ENCODE measurements around the gene FAHD2A.
A peak's percentile ranks its signal among the peaks of the same experiment; 100 is the strongest.
"Not testable (repeated sequence)": the region's sequence is repeated elsewhere in the genome, so short reads cannot be mapped to it uniquely, and the experiment has no call there.

The FAHD2A gene

GRCh38 chr2:95399061-95399460 is 3.4 kb upstream of the FAHD2A start:
- TF ChIP-seq, protein P1, sequence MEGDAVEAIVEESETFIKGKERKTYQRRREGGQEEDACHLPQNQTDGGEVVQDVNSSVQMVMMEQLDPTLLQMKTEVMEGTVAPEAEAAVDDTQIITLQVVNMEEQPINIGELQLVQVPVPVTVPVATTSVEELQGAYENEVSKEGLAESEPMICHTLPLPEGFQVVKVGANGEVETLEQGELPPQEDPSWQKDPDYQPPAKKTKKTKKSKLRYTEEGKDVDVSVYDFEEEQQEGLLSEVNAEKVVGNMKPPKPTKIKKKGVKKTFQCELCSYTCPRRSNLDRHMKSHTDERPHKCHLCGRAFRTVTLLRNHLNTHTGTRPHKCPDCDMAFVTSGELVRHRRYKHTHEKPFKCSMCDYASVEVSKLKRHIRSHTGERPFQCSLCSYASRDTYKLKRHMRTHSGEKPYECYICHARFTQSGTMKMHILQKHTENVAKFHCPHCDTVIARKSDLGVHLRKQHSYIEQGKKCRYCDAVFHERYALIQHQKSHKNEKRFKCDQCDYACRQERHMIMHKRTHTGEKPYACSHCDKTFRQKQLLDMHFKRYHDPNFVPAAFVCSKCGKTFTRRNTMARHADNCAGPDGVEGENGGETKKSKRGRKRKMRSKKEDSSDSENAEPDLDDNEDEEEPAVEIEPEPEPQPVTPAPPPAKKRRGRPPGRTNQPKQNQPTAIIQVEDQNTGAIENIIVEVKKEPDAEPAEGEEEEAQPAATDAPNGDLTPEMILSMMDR (IDR thresholded peaks at IDR 0.05; ENCODE audit: borderline replicate concordance, control extremely low read depth, extremely low read depth, insufficient read depth, missing control alignments) = no peak
- no peak for DNase-seq (ENCODE audit: low spot score)
- in situ Hi-C loops (cut with MboI; ENCODE audit: low sequenced_read_pairs, unreplicated experiment) = no loop called here

DNA sequence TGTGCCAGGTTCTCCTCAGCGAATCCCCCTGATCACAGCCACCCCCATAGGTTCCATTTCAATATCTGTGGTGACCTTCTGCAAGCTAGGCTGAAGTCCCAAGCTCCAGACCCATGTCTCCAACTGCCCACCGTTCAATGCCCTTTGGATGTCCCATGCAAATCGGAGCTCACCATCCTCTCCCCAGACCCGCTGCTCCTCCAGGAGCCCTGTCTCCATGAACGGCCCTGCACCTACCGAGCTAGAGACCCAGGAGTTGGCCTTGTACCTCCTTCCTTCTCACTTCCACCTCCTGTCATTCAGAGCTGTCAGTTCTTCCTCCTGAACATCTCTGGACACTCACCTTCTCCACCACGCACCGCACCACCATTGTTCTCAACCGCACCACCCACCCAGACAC is 1.0 kb upstream of the FAHD2A start:
- TF ChIP-seq, protein P1 (IDR thresholded peaks at IDR 0.05; ENCODE audit: borderline replicate concordance, control extremely low read depth, extremely low read depth, insufficient read depth, missing control alignments) = no peak
- DNase-seq (ENCODE audit: low spot score) = no peak
- in situ Hi-C loops (cut with MboI; ENCODE audit: low sequenced_read_pairs, unreplicated experiment) = no loop called here

GRCh38 chr2:95402004-95402369 is 521 bp upstream of the FAHD2A start:
- DNase-seq (ENCODE audit: low spot score); in situ Hi-C loops (cut with MboI; ENCODE audit: low sequenced_read_pairs, unreplicated experiment): not testable (repeated sequence)

DNA sequence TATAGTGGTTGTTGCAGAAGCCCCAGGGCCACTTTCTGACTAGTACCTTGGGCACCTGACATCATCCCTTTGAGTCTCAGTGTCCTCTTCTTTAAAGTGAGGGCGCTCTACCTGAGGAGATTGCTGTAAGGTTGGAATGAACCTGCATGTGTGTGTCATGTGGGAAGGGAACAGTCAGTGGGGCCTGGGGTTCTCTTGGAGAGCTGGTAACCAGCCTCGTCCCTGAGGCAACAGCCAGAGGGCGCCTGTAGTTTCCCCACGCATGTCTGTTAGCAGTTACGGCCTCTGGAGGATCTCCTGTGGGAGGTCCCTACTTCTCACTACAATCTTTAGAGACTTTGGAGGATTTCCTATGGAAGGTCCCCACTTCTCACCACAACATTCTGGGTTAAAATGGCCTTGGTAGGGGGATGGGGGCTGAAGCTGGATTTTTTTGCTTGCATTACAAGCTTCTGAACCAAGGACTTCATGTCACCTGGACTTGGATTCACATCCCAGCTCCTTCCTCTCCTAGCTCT is 755 bp downstream of the FAHD2A start:
- DNase-seq (ENCODE audit: low spot score); in situ Hi-C loops (cut with MboI; ENCODE audit: low sequenced_read_pairs, unreplicated experiment): not testable (repeated sequence)
- TF ChIP-seq, protein P1 (IDR thresholded peaks at IDR 0.05; ENCODE audit: borderline replicate concordance, control extremely low read depth, extremely low read depth, insufficient read depth, missing control alignments) = peak; percentile 19

- in situ Hi-C loops (cut with MboI; ENCODE audit: low sequenced_read_pairs, unreplicated experiment); DNase-seq (ENCODE audit: low spot score): not testable (repeated sequence)
These were observed 1.3 kb downstream of the FAHD2A start for GRCh38 chr2:95403824-95404223.

DNA sequence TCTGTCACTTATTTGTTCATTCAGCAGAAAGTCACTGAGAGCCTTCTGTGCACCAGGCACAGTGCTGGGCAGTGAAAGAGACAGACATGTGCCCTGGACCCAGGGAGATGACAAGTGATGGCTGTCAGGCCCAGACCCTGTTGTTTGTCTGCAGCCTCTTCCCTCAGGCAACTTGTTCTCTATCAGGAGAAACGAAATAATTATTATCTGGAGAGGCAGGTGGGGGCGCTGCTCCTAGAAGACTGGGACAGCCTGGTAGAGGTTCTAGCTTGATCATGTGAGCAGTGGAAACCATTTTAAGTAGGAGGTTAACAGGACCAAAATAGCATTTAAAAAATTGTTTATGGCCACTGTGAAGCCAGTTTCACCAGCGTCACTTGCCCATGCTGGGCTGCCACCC is 2.2 kb downstream of the FAHD2A start:
- in situ Hi-C loops (cut with MboI; ENCODE audit: low sequenced_read_pairs, unreplicated experiment); DNase-seq (ENCODE audit: low spot score): not testable (repeated sequence)
- TF ChIP-seq, protein P1 (IDR thresholded peaks at IDR 0.05; ENCODE audit: borderline replicate concordance, control extremely low read depth, extremely low read depth, insufficient read depth, missing control alignments) = peak; percentile 1

DNA sequence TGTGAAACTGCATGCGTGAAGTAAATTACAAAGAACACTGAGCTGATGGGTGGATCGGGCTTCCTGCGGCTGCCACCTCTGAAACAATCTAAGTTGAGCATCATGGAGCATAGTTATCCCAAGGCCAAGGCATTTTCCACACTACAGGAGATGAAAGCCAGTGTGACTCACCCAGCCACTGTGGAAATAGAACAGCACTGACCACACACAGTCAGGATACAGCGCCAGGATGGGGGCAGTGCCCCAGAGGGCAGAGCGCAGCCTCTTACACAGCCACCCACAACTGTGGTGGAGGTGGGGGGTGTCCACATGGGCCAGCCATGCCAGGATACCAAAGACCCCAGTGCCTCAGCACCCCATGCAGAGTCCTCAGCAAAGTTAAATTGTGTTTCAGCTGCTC is 8.7 kb downstream of the FAHD2A start:
- in situ Hi-C loops (cut with MboI; ENCODE audit: low sequenced_read_pairs, unreplicated experiment); DNase-seq (ENCODE audit: low spot score): not testable (repeated sequence)

DNA sequence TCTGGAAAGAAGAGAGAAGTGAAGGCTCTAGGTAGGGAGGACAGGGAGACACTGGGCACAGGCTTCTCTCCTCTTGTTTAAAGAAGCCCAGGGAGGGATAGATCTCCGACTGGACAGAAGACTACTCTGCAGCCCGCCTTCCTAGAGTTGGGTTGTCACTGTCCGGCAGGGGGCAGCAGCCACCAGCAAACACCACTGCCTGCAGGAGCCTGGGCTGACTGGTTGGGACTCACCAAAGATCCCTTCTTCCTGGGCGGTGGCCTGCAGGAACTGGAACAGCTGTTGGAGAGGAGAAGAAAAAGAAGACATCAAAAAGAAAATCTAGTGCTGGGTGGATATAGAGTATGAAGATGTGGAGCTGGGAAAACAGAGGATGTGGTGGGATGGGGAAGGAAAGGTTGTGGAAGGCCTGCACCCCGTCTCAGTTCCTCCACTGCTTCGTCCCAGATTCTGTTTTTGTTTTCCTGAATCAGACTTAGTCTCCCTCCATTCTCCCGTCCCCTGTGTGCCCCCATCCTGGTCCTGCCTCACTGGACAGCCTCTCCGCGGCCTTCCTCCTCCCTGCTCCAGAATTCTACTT is 11.6 kb downstream of the FAHD2A start:
- in situ Hi-C loops (cut with MboI; ENCODE audit: low sequenced_read_pairs, unreplicated experiment) = not testable (repeated sequence)
- TF ChIP-seq, protein P1 (IDR thresholded peaks at IDR 0.05; ENCODE audit: borderline replicate concordance, control extremely low read depth, extremely low read depth, insufficient read depth, missing control alignments) = peak; percentile 84
- peak; percentile 73 for DNase-seq (ENCODE audit: low spot score)

GRCh38 chr2:95415138-95415537 is 12.6 kb downstream of the FAHD2A start:
- DNase-seq (ENCODE audit: low spot score); in situ Hi-C loops (cut with MboI; ENCODE audit: low sequenced_read_pairs, unreplicated experiment): not testable (repeated sequence)

- in situ Hi-C loops (cut with MboI; ENCODE audit: low sequenced_read_pairs, unreplicated experiment); DNase-seq (ENCODE audit: low spot score): not testable (repeated sequence)
These were observed 13.1 kb downstream of the FAHD2A start for GRCh38 chr2:95415561-95415960.

- in situ Hi-C loops (cut with MboI; ENCODE audit: low sequenced_read_pairs, unreplicated experiment); DNase-seq (ENCODE audit: low spot score): not testable (repeated sequence)
These were observed 24.8 kb downstream of the FAHD2A start for GRCh38 chr2:95427196-95427867.
